K562 (cell line): ENCODE data around the gene TBL1Y.

ENCODE experiments used
- STAT5A ChIP-seq: IDR thresholded peaks from 2 replicates; pipeline ENCODE4 v1.6.1; 2012; ENCODE audit warnings: low read length, inconsistent platforms, borderline replicate concordance
- TAF1 ChIP-seq: IDR thresholded peaks from 2 replicates; pipeline ENCODE4 v1.6.1; 2011; ENCODE audit warnings: mild to moderate bottlenecking, low read length, moderate library complexity; ENCODE audit not compliant: insufficient read depth, control insufficient read depth, severe bottlenecking; ENCODE audit errors: extremely low read depth
- ZNF280B ChIP-seq: fragments of 250-450 bp; sonication (Bioruptor Pico); IDR thresholded peaks from 2 replicates; pipeline ENCODE4 v1.5.1; 2021; ENCODE audit warnings: mild to moderate bottlenecking
- ZNF311 ChIP-seq: fragments of 250-450 bp; sonication (Bioruptor Pico); IDR thresholded peaks from 2 replicates; pipeline ENCODE4 v1.4.0; 2020; ENCODE audit warnings: mild to moderate bottlenecking, moderate library complexity
- TF ChIP-seq, protein P1 (sequence below): fragments of 450-650 bp; formaldehyde crosslinking; IDR thresholded peaks from 2 replicates; pipeline ENCODE4 v1.4.0; 2020; ENCODE audit warnings: mild to moderate bottlenecking, moderate library complexity

DNA sequence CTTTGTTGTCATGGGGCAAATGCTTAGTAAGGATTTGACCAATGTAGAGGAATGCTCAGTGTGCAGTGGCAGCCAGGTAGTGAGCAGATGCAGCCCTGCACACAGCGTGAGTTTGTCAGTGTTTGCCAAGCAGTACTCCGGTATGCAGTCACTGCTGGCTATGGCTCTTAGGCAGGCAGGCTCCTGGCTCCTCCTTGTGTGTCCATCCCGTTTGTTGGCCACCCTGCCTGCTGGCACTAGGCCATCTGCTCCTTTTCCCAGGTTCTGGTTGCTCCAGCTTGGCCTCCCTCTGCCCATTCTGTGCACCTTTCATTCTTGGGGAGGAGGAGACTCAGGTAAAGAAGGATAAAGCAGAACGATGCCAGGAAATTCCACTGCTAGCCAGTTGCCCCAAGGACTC is 106.0 kb downstream of the TBL1Y start:
- TF ChIP-seq STAT5A (no peak), ZNF280B (CRISPR knock-in tag) (no peak), TAF1 (no peak), ZNF311 (no peak)
- TF ChIP-seq, protein P1, sequence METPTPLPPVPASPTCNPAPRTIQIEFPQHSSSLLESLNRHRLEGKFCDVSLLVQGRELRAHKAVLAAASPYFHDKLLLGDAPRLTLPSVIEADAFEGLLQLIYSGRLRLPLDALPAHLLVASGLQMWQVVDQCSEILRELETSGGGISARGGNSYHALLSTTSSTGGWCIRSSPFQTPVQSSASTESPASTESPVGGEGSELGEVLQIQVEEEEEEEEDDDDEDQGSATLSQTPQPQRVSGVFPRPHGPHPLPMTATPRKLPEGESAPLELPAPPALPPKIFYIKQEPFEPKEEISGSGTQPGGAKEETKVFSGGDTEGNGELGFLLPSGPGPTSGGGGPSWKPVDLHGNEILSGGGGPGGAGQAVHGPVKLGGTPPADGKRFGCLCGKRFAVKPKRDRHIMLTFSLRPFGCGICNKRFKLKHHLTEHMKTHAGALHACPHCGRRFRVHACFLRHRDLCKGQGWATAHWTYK (CRISPR knock-in tag), result no peak
